ENCODE results near the gene C1QB.
A peak's percentile ranks its signal among the peaks of the same experiment; 100 is the strongest.

Gene C1QB

GRCh38 chr1:22652881-22653316 lies at the start of gene C1QB:
TSS of gene C1QB (plus strand) at chr1:22653236. CDS start at chr1:22659463, 6,227 bp downstream.
- no peak for DNase-seq

DNA sequence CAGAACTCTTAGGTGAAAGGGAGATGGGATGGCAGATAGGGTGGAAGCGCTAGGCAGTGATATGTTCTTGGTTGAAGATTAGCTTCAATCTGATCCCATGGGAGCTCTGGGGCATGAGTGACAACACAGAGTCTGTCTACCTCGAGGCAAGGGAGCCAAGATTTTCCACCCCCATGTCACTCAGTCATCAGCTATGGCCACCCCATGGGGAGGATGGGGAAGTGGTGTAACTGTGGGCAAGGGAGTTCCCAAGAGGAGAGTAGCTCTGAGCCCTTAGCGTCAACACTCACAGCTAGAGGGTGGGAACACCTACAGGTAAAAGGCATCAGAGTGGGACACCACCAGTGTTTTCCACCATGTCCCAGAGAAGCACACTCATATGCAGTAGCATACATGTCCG lies 46.9 kb upstream of the C1QB start:
- no peak for DNase-seq

DNA sequence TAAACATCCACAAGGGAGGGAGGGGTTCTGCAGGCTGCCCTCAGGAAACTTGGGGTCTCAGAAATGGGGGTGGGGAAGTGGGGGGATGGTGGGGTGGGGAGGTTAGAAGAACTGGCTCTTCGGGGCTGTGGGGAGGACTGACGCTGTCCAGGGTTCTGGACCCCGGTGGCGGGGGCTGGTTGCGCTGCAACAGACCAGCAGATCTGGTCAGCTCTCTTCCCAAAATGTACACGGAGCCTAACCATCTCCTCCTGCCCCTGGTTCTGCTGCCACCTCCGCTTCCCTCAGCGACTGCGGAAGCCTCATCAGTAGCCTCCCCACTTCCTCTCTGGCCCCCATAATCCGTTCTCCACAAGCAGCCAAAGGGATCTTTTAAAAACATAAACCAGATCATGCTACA lies 45.9 kb upstream of the C1QB start:
- no peak for DNase-seq

DNA sequence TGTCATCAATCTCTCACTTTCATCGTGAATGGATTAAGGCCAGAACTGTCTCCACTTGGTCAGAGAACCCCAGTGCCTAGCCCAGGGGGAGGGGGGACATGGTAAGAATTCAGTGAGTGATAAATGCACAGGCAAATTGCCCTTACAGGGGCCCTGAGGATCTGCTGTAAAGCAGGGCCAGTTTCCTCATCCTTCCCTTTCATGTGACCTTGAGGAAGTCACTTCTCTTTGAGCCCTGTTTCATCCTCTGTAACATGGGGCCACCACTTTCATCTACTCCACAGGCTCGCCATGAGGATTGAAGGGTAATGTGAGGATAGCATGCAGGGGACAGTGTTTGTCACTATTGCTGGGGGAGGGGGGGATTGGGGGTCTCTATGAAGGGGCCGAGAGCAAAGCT lies 44.7 kb upstream of the C1QB start:
- DNase-seq: no peak

GRCh38 chr1:22609291-22609690 lies 43.7 kb upstream of the C1QB start:
- peak; percentile 51 for DNase-seq

GRCh38 chr1:22611530-22611947 lies 41.5 kb upstream of the C1QB start:
- no peak for DNase-seq

DNA sequence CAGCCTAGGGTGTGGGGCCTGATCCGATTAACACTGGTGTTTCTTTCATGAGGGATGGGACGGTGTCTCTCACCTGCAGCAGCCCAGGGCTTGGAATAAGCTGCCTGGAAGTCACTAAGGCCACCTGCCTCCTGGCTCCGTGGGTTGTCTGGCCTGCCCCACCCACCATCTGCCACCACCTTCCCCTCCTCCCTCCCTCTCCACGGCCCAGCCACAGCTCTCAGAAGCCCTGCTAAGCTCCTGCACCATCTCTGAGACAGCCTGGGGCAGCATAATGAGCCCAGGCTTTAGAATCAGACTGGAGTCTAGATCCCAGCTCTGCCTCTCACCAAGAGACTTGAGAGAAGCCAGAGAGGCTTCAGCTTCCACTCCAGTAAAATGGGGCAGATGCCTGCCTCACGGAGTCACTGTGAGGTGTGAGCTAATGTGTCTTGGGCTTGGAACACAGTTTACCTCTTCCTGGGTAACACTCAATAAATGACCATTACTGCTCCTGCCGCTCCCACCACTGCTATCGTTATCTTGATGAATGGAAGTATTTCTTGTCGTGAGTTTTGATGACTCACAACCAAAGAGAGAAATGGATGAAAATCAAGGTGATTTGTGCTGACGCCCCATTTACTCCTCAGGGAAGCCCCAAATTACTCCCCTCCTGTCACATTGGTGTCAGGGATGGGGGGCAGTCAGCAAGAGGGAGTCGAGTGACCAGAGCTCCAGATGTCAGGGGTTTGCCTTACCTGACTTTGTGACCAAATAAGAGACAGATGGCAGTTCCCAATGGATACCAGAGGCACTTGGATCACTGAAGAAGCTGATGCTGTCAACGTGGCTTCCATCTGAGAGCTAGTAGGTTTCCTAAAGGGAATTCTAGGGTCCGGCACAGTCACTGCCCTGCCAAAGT lies 40.1 kb upstream of the C1QB start:
- no peak for DNase-seq

GRCh38 chr1:22613572-22613918 lies 39.5 kb upstream of the C1QB start:
- no peak for DNase-seq

DNA sequence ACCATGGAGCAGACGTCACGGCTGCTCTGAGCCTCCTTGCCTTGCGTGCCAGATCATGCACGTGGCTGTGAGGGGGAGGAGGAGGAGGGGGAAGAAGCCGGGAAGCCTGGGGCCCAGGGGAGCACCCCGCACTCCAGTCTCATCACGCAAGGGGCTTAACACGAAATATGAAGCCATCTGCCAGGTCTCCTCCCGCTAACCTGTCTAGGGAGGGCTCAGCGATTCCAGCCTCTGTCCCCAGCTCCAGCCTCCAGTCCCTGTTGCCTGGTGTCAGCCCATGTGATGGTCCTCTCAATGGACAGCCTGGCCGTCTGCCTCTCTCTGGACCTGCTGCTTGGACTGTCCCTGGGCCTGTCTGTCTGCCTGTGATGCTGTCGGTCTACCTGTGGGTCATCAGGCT lies 39.1 kb upstream of the C1QB start:
- DNase-seq: no peak

- no peak for DNase-seq
Observed at GRCh38 chr1:22615886-22616285, 37.1 kb upstream of the C1QB start.

- DNase-seq: no peak
Observed at GRCh38 chr1:22616571-22616970, 36.5 kb upstream of the C1QB start.

DNA sequence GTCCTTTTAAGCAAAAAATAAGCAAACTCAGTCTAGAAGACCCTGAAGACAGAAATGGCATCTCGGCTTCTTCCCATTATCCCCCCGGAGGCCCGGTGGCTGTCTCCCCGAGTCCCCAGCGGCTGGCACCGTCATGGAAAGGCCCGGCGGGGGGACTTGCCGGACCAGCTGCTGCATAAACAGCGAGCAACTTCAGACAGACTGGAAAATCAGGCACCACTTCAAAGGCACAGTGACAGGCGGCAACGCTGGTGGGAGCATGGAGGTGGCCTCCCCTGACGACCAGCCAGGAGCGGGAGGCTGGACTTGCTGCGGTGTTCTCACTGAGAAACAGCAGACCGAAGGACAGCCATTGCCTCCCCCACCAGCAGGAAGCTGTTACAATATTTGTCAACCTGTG lies 35.0 kb upstream of the C1QB start:
- no peak for DNase-seq

- DNase-seq: no peak
Observed at GRCh38 chr1:22619252-22619651, 33.8 kb upstream of the C1QB start.

- no peak for DNase-seq
Observed at GRCh38 chr1:22619798-22620197, 33.2 kb upstream of the C1QB start.

DNA sequence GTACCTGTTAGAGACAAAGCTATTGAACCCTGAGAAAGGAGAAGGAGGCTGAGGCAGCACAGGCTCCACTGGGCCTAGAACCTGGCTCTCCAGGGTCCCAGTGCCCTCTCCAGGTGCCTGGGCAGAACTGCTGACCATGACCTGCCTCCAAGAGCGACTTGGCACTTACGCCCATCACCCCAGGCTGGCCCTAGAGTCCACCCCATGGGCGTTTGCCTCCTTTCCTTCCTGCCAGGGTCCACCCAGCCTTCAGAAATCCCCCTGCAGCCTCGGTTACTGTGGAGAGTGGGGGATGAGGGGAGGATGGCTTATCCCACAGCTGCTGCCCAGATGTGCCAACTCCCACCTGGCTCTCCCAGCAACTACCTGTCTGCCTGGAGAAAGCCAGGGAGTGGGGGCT lies 31.3 kb upstream of the C1QB start:
- DNase-seq: no peak

GRCh38 chr1:22625262-22625925 lies 27.6 kb upstream of the C1QB start:
- DNase-seq: no peak

GRCh38 chr1:22626237-22627157 lies 26.5 kb upstream of the C1QB start:
- DNase-seq: no peak

DNA sequence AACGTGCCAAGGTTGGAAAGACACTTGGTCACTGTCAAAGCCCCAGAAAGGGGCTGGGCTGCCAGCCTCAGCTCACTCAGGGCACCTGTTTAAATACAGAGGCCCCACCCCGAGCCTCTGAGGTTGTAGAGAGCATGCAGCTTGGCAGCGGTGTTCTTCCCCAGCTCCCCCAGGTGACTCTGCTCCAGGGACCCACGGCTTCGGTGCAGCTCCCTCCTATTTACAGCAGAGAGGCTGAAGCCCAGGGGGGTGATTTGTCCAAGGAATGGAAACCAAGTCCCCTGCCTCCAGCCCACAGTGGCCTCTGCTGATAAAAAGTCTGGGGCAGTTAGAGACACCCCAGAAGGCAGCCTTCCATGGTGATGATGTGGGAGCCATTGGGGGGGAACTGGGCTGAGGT lies 25.7 kb upstream of the C1QB start:
- DNase-seq: no peak

- DNase-seq: no peak
Observed at GRCh38 chr1:22628698-22629444, 24.2 kb upstream of the C1QB start.

DNA sequence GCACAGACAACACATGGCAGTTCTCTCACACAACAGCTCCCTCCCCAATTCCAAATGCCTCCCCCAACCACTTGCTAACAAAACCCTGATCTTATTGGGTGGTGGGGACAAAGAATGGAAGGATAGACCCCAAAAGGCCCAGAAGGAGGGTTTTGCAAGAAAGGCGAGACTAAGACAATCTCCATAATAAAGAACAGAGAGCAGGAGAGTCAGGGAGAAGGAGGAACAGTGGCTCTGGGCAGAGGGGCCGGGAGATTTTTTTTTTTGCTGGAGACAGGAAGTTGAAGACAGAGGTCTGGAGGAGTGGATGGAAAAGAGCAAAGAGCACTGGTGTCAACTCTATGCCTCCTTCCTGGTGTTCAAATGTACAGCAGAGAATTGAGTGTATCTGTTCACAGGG lies 23.1 kb upstream of the C1QB start:
- DNase-seq: no peak

DNA sequence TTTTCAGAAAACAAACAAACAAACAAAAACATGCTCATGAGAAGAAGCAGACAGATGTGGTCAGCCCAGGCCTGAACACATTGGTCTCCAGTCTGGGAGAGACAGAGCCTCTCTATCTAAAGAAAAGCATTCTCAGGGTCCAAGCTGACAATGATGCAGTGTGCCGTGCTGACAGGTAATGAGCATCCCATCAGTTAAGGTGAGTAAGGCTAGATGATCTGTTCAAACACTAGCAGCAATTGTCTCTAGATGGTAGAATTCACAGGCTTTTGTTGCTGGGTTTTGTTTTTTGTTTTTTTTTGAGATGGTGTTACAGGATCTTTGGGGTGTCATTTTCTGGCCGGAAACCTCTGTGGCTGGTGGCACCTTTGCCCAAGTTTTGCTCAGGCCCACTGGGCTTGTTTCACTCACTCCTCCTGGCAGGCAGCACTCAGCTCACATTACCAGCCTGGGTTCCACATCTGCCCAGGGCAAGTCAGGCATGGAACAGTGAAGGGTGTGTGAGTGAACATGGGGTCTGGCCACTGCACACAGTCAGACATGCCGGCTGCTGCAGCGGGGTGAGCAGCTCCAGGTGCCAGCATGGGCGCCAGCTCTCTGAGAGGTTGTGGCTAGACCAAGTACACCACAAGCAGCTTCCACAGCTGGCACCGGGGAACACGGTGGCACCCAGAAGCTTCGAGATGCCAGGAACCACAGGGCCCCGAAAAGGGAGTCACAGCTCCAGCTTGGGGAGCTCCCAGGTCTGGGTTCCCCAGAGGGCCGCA lies 19.2 kb upstream of the C1QB start:
- no peak for DNase-seq

DNA sequence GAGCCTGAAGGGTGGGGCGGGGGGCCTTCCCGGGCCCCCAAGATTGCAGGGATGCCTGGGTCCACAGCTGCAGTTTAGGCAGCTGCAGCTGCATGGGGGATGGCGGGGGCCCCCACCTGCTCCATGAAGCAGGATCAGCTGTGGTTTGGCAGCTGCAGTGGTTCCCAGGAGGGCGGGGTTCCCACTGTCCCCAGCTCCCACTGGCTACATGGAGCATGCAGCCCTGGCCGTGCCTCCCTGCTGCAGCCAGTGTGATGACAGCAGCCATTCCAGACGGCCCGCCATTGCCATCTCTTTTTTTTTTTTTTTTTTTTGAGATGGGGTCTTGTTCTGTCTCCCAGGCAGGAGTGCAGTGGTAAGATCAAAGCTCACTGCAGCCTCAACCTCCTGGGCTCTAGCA lies 17.6 kb upstream of the C1QB start:
- DNase-seq: no peak

Data from NCI-H2227 treated with DMSO at 0.1 percent for 48 hours (cell line).